Brain pericyte (primary cell): ENCODE measurements around the gene ANXA6.

Experiments
- DNase-seq: peaks from one replicate; pipeline ENCODE4 v3.0.0-alpha.2; 2012; ENCODE audit warnings: low read depth, low spot score

Gene ANXA6

DNA sequence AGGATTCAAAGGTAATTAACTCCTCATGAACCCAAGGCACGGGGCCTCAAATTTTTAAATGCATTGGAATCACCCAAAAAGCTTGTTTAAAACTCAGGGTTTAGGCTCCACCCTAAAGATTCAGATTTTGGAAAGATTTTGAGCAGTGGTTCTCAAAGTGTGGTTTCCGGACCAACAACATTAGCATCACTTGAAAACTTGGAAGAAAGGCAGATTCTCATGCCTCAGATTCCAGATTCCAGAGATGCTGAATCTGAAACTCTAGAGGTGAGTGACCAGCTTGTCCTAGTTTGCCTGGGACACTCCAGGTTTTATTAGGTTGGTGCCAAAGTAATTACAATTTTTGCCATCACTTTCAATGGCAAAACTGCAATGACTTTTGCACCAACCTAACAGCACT lies 52.0 kb downstream of the ANXA6 start:
- DNase-seq = no peak

DNA sequence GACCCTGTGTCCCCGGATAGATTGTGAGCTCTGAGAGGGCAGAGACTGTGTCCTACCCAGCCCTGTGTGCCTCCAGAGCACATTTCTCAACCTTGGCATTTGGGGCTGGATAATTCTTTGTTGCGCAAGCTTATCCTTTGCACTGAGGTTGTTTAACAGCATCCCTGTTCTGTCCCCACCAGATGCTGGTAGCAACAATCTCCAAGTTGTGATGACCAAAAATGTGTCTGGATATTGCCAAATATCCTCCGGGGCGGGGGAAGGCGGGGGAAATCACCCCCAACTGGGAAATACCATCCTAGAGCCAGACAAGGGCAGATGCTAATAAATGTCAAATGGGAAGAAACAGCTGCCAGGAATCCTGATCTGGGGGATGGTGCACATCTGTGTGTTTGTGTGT lies 52.8 kb downstream of the ANXA6 start:
- DNase-seq = no peak

DNA sequence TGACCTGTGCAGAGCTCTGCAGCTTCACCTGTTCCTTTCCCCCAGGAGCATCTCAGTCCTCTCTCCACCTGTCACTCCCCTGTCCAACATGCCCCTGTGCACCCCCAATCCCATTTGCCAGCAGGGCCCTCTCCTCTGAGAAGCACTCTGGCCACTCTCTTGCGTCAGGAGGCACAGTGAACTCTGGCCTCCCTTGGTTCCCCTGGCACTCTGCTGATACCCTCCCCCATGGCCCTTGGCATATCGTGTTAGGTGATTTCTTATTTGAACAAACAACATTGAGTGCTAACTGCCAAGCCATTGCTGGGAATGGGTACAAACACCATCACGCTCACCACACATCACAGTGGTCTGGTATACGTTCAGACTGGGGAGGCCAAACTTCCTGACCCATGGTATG lies 55.8 kb downstream of the ANXA6 start:
- DNase-seq = no peak

DNA sequence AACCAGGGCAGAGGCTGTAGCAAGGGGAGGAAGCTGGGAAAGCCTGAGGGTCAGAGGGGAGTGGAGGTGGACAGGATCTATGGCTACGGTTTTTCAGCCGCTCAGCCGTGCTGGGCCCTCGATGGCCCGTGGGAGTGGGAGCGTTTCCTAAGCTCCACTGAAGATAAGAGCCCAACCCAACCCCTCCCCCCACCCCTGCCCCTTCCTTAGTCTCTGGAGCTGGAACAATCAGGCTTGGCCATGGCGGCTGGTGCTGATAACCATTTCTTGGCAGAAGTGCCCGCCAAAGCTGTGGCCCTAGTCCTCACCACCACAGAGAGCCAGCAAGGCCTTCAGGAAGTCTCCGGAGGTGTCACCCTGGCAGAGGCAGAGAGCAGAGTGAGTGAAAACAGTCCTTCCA lies 56.4 kb downstream of the ANXA6 start:
- no peak for DNase-seq

DNA sequence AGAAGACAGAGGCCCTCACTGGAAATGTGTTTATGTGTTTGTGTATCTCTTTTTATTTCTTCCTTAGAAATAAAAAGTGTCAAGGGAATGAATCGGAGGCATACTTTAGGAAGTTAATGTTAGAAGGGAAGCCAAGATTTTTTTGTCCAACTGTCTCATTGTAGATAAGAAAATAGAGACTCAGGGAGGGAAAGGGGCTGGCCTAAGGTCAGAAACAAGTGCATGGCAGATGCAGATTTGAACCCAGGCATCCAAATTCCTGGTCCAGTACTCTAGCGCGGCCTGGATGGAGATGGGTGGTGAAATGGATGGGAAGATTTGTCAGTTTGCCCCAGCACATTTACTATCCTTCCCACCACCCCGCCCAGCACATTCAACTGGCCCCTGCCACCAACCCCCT lies 56.9 kb downstream of the ANXA6 start:
- no peak for DNase-seq

DNA sequence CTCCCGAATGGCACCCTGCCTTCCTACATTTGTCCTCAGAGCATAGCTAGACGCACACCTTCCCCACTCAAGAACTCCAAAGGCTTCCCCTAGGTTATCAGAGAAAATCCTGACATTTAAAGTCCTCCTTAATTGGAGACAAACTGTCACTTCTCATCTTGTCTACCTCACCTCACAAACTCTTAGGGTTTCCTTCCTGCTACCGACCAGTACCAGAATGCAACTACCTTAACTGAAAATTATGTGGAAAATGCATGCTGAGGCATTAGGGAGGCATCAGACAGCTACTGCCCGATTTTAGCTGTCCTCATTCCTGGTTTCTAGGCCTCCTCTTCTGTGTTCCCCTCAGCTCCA lies 58.8 kb downstream of the ANXA6 start:
- DNase-seq = no peak

DNA sequence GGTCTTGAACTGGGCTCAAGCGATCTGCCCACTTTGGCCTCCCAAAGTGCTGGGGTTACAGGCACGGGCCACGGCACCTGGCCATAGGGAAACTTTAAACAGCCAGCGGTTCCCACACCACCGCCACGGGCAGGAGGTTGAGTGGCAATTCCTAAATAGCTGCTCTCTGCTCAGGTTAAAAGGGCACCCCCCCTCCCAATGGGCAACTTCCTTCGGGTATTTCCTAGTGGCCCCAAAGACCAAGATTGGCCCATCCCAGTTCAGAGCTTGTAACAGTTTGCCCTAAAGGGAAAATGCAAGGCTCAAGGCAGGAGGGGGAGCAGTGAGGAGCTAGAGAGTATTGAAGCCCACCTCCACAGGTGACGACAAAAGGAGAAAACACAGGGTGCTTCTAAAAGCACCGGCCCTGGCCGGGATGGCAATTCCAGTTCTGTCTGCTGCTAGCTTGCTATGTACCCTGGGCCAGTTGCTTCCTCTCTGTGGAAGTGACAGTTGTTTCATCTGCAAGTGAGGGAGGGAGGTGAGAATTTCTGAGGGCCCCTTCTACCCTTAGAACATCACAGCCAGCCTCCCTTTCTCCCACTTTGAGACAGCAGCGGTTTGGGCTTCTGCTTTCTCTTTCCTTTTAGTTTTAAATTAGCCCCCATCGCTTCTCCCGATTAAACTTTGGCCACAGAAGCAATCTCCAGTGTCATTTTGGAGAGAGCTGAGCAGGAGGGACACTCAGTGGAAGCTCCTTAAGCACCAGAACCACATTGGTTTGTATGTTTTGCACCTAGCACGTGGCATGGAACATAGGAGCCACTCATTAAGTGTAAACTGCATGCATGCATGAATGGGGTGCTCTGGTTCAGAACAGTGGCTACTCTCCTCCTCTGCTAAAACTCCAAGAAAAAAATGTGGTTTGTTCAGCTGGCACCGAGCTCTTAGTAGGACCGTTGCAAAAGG lies 59.5 kb downstream of the ANXA6 start:
- no peak for DNase-seq

DNA sequence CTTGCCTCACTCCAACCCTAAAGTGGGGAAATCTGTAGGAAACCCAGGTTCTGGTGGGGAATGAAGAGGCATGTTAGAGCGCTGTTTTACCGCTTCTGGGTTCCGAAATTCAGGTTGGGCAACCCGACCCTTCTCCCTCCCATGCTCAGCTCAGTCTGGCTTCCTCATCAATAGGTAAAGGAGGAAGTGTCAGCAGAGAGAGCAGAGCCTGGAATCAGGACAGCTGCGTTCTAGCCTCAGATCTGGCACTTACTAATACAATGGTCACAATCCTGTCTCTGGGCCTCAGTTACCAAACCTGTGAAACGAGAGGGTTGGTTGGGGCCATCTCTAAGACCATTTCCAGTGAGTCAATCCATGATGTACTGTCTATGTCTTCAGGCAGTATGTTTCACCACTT lies 60.5 kb downstream of the ANXA6 start:
- DNase-seq = no peak

DNA sequence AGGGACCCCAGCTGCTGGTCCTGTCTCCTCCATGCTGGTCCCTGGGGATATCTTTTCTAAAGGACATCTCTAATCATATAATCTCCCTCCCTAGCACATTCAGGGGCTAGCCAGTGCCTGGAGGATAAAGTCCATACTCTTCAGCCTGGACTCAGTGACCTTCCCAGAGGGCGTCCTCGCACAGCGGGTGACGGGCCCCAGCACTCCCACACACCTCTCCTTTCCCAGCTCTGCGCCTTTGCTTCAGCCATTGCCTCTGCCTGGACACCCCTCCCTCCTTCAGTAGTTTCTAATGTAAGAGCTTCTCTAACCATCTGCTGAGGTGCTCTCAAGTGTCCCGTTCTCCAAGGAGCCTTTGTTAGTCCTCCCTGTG lies 61.6 kb downstream of the ANXA6 start:
- no peak for DNase-seq

DNA sequence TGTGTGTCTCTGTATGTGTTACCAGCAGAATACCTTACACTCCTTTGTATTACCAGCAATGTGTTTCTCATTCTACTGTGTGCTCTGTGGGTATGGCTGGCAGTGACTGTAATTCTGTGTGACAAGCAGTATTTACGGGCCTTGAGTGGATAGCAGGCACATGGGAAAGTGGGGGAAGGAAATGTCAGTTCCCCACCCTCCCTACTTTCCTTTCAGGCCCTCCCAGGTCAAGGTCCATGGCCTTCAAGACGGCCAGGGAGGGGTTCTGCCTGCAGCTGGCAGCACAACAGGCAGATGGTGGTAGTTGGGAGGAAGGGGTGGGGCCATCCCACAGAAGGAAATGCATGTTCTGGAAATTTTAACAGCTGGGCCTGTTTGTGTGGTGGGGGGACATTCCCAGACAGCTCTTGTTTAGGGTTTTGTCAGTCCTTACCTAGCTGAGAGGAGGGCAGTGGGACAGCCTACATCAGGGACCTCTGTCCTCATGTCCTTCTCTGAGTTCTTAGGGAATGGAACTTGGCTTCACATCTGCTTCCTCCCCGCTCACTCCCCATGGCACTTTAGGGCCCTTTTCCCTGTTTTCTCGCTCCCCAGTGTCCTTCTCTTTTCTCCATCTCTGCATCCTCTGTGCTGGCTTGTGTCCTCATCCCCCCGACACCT lies 62.1 kb downstream of the ANXA6 start:
- DNase-seq = no peak

DNA sequence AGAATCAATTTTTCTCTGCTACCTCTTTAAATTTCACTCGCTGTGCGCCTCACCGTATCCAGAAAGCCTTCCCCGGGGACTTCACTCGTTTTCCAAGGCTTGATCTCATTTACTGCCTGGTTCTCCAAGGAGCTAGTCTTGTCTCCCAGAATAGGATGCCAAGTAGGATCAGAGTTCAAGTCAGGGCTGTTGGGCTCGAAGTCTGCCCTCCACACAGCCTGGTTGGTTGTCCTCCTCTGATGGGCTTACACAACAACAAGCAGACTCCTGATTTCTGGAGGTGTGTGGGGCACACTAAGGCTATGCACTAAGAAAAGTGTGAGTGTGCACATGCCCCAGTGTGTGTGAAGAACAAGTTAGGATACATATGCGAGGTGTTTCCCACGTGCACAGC lies 62.7 kb downstream of the ANXA6 start:
- no peak for DNase-seq

DNA sequence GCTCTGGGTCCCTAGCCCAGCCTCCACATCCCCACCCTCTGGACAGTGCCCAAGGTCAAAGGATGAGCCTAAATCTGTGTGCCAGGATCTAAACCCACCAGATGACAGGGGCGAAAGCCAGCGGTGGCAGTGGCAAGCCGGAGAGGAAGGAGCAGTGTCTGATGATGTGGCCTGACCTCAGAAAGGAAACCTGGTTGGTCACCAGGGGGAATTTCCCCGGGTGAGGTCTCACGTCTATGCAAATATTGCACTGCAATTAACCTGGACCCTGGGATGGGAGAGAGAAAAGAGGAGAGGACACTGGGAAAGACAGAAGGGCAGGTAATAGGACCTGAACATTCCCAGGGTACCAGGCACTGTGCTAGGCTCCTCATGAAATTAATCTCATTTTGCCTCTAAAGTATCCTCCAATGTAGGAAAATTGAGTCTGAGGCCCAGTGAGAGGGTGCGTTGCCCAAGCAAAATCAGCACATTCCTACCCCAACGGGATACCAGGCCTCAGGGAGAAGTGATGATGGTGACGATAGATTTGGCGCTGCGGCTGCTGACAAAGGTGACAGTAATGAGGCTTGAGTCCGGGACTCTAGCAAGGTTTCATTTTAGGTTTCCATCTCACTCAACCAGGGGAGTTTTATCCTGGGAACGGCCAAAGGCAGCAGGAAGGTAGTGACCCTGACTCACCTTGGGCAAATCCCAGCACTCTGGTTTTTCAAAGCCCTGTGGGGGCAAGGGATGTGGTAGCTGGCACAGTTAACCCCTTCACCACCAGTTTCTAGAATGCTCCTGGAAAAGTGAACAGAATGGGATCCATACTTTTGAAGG lies 63.3 kb downstream of the ANXA6 start:
- no peak for DNase-seq

DNA sequence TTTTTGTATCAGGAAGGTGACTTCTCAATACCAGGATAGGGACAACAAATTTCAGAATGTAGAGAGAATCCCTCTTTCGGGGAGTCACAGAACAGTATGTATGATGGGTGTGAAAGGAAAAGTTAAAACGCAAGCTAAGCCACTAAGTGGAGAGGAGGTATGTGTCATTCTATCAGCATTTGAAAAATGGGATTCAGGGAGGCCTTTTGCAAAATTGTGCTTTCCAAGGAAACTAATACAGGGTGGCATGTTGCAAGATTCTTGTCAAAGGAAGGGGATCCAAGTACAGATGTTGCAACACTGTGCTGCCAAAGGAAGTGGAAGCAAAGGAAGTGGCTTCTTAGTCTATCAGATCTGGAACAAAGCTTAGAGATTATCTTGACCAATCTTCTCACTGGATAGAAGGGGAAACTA lies 64.1 kb downstream of the ANXA6 start:
- DNase-seq = no peak

DNA sequence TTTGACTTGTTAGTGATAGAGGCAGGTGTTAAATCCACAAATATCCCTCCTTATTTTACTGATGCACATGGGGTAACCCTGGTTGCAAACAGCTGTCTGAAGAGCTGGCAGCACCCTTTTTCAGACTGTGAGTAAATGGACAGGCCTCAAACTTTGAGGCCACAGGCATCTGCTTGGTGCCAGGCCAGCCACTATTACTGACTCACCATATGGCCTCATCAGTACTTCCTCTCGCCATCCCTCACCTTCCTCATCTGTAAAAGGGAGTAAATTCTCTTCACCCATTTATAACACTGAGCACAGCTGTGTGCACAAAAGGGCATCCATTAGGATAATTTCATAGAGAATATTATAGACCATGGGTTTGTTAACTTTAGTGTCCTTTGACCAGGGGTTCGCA lies 64.8 kb downstream of the ANXA6 start:
- no peak for DNase-seq

DNA sequence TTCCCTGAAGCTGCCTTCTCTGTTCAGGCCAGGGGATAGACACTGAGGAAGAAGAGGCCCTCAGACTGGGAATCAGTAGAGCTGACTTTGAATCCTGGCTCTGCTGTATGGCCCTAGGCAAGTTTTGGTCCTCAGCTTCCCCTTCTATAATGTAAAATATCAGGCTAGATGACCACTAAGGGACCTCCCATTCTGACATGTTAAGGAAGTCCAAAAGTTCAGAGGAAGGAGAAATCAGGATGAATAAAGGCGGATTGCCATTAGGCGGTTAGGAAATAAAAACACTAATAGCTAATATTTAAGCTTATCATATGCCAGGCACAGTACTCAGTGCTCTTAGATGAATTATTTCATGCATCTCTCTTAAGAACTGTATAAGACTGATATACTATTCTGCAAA lies 67.9 kb downstream of the ANXA6 start:
- no peak for DNase-seq

DNA sequence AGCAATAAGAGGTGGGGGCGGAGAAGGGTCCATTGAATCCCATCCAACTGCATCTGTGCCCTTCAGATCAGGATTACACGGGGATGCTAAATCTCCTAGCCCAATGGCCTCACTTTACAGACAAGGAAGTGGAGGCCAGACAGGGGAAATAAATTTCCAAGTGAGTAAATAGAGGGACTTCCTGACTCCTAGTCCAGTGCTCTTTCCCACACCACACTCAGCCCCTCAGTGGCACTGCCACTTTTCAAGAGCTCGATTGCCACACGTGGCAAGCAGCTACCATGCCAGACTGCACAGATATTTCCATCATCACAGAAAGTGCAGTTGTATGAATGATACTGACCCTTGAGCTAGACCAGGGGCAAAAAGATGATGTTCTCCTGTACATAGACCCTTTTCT lies 68.6 kb downstream of the ANXA6 start:
- DNase-seq = no peak

DNA sequence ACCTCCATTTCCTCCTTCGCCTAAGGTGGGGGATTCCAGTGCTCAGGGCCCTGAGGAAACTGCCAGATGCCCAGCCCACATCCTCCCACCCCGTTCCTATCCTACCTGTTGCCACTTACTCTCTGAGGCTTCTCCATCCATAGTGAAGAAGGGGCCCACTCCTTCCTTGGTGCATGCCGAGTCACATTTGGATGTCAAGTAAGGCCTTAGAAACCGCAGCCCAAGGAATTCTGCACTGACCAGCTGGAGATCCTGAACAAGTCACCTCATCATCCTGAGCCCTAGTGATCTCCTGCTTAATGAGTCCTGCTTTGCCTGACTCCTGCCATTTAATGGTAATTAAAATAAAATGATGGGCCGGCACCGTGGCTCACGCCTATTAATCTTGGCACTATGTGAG lies 70.1 kb downstream of the ANXA6 start:
- no peak for DNase-seq

DNA sequence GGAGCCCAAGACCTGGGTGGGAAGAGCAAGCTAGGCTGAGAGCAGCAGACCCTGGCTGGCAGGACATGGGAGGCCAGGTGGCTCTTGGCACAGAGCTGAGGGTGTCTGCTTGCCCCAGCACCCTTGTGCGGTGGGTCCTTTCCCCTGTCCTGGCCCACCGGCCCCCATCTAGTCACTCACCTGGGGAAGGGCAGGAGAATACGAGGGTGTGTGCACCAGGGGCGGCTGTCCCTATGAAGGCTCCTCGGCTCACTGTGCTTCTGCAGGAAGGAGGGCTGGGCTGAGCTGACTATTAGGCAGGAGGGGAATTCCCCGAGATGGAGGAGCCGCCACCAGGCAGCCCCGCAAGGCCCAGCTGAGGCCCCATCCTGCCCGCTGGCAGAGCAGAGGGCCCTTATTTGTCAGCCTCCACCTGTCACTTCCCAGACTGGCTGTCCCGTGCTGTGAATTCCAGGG lies 70.6 kb downstream of the ANXA6 start:
- no peak for DNase-seq

DNA sequence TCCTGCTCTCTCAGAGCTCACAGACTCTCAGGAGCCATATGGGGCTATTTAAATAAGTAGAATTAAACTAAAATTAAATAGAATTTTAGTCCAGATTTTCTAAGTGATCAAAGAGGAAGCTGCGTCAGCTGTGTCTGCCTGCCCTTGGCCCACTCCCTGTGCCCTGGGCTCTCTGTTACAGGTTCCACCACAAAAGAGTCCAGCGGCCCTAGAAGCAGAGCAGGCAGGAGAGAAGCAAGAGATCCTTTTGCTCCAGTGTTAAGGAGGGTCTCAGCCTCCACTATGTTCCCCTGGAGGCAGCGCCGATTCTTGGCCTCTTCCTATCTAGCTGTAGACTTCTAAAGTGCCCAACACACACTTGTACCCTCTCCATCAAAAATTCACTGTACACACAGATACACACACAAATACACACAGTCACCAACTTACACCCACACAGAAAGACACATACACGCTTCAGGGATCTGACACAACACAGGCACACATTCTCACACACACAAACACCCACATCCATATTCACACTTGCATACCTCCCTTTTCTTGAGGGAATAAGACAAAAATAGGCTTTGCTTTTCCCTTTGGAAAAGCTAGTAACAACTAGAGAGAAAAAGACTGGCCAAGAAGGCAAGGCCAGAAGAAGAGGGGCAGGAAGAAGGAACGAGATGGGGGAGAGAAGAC lies 71.2 kb downstream of the ANXA6 start:
- DNase-seq = no peak

DNA sequence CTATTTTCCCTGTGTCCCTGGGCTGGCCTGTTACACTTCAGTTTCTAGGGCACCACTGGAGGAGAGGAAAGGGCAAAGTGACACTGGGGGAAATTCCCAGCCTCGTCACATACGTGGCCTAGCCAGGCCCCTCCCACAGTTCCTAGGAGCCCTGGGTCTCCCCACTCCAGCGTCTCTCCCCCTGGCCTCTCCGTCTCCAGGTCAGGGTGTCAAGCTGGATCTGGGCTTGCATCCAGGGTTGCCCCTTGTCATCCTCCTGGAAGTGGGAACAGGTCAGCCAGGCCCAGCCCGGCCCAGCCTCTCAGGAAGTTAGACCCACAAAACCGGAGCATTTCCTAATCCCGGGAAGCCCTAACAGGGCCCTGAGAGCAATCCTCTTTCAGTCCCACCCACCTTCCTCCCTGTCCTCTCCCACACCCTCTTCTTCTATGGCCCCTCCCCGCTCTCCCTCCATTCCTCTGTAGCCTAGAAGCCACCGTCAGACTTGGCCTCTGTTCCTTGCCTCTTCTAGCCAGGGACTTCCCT lies 72.0 kb downstream of the ANXA6 start:
- no peak for DNase-seq

DNA sequence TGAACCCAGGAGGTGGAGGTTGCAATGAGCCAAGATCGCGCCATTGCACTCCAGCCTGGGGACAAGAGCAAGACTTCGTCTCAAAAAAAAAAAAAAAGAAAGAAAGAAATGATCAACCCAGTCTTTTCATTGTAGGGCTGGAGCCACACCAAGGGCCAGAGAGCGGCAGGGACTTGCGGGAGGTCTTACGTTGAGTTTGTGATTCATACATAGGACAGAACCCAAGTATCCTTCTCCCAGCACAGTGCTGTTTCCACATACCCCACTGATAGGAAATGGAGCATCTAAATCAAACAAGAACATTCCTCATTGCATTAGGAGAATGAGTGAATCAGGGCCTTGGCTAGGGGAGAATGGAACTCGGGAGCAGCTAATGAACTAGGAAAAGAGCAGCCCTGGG lies 73.2 kb downstream of the ANXA6 start:
- DNase-seq = no peak
